Measurements from ENCODE around the gene TTC1. TPM values are rescaled to one million over a fixed set of nuclear protein-coding genes. Genes with fewer than 3 reads are reported as not detected.

TTC1 gene
- total and polyA plus RNA-seq, 2 of the 8 experiments (the other 6 are each of a cell fraction or from before 2014, with no cell fraction given) = 25.1 to 63.9 TPM

DNA sequence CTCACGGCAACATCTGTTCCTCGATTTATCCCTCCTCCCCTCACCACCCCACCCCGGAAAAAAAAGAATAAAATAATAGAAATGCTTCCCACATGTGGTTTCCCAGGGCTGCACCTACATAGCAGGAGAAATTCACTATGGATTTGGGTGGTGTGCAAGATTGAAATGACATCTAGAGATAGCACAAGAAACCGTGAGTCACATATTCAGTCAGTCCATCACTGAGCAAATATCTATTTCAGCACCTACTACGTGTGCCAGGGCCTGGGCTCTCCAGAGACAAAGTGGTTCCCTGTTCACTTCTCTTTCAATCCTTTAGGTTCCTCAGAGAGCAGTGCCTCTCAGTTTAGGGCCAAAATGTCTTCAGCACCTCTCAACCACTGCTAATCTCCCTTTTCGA is 45.0 kb upstream of the TTC1 start:
- ChIA-PET CTCF (ENCODE audit: partially characterized antibody) (interaction anchor here (0.6 to 4.3 kb wide), 17 partner anchors 12 to 519 kb away, joined by 3 to 46 read pairs (median 7); no protein-coding TSS in a partner anchor), POLR2A (ENCODE audit: partially characterized antibody) (no interaction called here)
- H3K9ac ChIP-seq (replicated peaks in 1 of 4; ENCODE audit: extremely low read depth in 1 of 4, low read depth in 3 of 4, low read length in 3 of 4) = no peak overlapping the region

More for the DNA sequence above, 45.0 kb upstream of the TTC1 start:
- H2BK120ac ChIP-seq (replicated peaks; ENCODE audit: low read depth, low read length) = no peak overlapping the region
- H4K8ac ChIP-seq (ENCODE audit: extremely low read depth, insufficient read depth, low read length) = no peak overlapping the region
- no peak overlapping the region for H2AFZ ChIP-seq (ENCODE audit: low read length)
- no peak overlapping the region for H2BK20ac ChIP-seq (ENCODE audit: low read length)
- no peak overlapping the region for H2BK5ac ChIP-seq (ENCODE audit: low read depth, low read length)
- H4K5ac ChIP-seq (ENCODE audit: insufficient read length, low read depth, low read length) = no peak overlapping the region
- H3K27me3 ChIP-seq (replicated peaks in 1 of 4; ENCODE audit: control insufficient read depth in 3 of 4, extremely low read depth in 1 of 4, insufficient read depth in 3 of 4, low read length in 3 of 4) = no peaks in the 10 kb centered on the region; a peak in 1 of 7 replicates
- H3K79me2 ChIP-seq (ENCODE audit: control insufficient read depth in 1 of 2, insufficient read depth in 2 of 2, low read length in 2 of 2) = no peaks in the 10 kb centered on the region
- no peak overlapping the region for H3K23ac ChIP-seq (ENCODE audit: insufficient read length)
- no peak overlapping the region for H3K14ac ChIP-seq (ENCODE audit: insufficient read length)
- no peak overlapping the region for H3K18ac ChIP-seq (ENCODE audit: extremely low read depth, low read length)
- H4K91ac ChIP-seq (replicated peaks; ENCODE audit: insufficient read length, low read length) = no peak overlapping the region
- no peak for FAIRE-seq
- no peaks in the 10 kb centered on the region for H3K79me1 ChIP-seq (ENCODE audit: low read depth, low read length)
- H3K4me2 ChIP-seq (ENCODE audit: insufficient read depth in 1 of 2, low read depth in 2 of 2, low read length in 2 of 2) = no peak overlapping the region
- no peaks in the 10 kb centered on the region for H3K9me3 ChIP-seq (ENCODE audit: insufficient read depth in 2 of 2, low read depth in 1 of 2, low read length in 1 of 2)
- H2BK15ac ChIP-seq (ENCODE audit: low read length) = no peak overlapping the region
- no peak for DNase-seq (ENCODE audit: low read depth in 1 of 2, low spot score in 2 of 2)
- H3K23me2 ChIP-seq (ENCODE audit: low read depth, low read length) = no peaks in the 10 kb centered on the region
- H3K4ac ChIP-seq (replicated peaks; ENCODE audit: insufficient read length, low read depth, low read length) = no peak overlapping the region
- H3K56ac ChIP-seq (replicated peaks; ENCODE audit: insufficient read length, low read depth, low read length) = no peak overlapping the region
- H3K4me3 ChIP-seq (ENCODE audit: extremely low read depth in 1 of 4, insufficient read depth in 2 of 4, low read depth in 3 of 4, low read length in 4 of 4) = no peak overlapping the region
- TF ChIP-seq, protein P1, sequence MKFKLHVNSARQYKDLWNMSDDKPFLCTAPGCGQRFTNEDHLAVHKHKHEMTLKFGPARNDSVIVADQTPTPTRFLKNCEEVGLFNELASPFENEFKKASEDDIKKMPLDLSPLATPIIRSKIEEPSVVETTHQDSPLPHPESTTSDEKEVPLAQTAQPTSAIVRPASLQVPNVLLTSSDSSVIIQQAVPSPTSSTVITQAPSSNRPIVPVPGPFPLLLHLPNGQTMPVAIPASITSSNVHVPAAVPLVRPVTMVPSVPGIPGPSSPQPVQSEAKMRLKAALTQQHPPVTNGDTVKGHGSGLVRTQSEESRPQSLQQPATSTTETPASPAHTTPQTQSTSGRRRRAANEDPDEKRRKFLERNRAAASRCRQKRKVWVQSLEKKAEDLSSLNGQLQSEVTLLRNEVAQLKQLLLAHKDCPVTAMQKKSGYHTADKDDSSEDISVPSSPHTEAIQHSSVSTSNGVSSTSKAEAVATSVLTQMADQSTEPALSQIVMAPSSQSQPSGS (IDR thresholded peaks at IDR 0.05; ENCODE audit: low read length) = no peak
- TF ChIP-seq SUZ12 (IDR thresholded peaks at IDR 0.05; ENCODE audit: low read length) (no peak), ZNF274 (IDR thresholded peaks at IDR 0.05; ENCODE audit: borderline replicate concordance, extremely low read depth, low read length) (no peak)
- no peak overlapping the region for H2BK12ac ChIP-seq (ENCODE audit: low read depth, low read length)
- no peak overlapping the region for H3K27ac ChIP-seq (ENCODE audit: low read depth, low read length)
- no peak overlapping the region for H2AK5ac ChIP-seq (ENCODE audit: low read depth, low read length)
- H4K20me1 ChIP-seq (replicated peaks in 1 of 2; ENCODE audit: control insufficient read depth in 1 of 2, insufficient read depth in 2 of 2, low read length in 2 of 2) = peaks cover 0 to 1% of the 10 kb centered on the region in 2 experiments
- 97% methylated on average over 5 of the region's 6 CpGs; no CpG with 5 or more reads in 1 of the 2 experiments for WGBS, 2 experiments (ENCODE audit: extremely low coverage in 1 of 2, insufficient coverage in 1 of 2, insufficient read length in 1 of 2, insufficient replicate concordance in 2 of 2, low coverage in 1 of 2, low lambda C conversion rate in 2 of 2, missing lambda C conversion rate in 1 of 2)
- H3K4me1 ChIP-seq (replicated peaks in 1 of 4; ENCODE audit: control insufficient read depth in 3 of 4, insufficient read depth in 4 of 4, low read length in 3 of 4) = no peaks in the 10 kb centered on the region
- no peaks in the 10 kb centered on the region for H3K36me3 ChIP-seq (ENCODE audit: control insufficient read depth in 2 of 4, insufficient read depth in 4 of 4, low read length in 3 of 4)

Data from H1 (cell line).